ENCODE measurements around the gene ST3GAL6. TPM values are rescaled to one million over a fixed set of nuclear protein-coding genes. Genes with fewer than 3 reads are reported as not detected.

ST3GAL6 gene
- total and polyA plus RNA-seq, 4 donors, result 17.3 to 79.7 (median 29.4) TPM

GRCh38 chr3:98769448-98769847 is 6.3 kb downstream of the ST3GAL6 start:
- Histone ChIP-seq H3K27ac (ENCODE audit: low read depth in 1 of 2, low read length in 2 of 2) (no peak overlapping the region), H3K27me3 (ENCODE audit: control insufficient read depth in 4 of 4, insufficient read depth in 4 of 4, low read length in 3 of 4) (no peaks in the 10 kb centered on the region)
- no peak for DNase-seq (ENCODE audit: low spot score)

GRCh38 chr3:98770261-98771039 is 7.3 kb downstream of the ST3GAL6 start:
- Histone ChIP-seq H3K9ac (ENCODE audit: low read depth in 1 of 2, low read length in 2 of 2) (no peak overlapping the region), H3K4me1 (ENCODE audit: control insufficient read depth in 4 of 4, insufficient read depth in 4 of 4, low read length in 3 of 4) (peaks cover 0 to 7% (median 3%) of the 10 kb centered on the region in 4 donors), H3K27me3 (ENCODE audit: control insufficient read depth in 4 of 4, insufficient read depth in 4 of 4, low read length in 3 of 4) (no peaks in the 10 kb centered on the region), H3K9me3 (ENCODE audit: control insufficient read depth in 4 of 4, low read length in 3 of 4) (no peaks in the 10 kb centered on the region), H3K36me3 (ENCODE audit: control insufficient read depth in 4 of 4, insufficient read depth in 3 of 4, low read depth in 1 of 4, low read length in 3 of 4) (peaks cover 1 to 26% (median 5%) of the 10 kb centered on the region in 4 donors), H3K4me3 (ENCODE audit: low read depth in 1 of 3, low read length in 3 of 3) (no peak overlapping the region), H3K27ac (ENCODE audit: low read depth in 1 of 2, low read length in 2 of 2) (peak overlapping the region in 1 of 2 donors; percentile 29)
- 76% methylated on average over 8 of the region's 8 CpGs for WGBS
- no peak for DNase-seq (ENCODE audit: low spot score)
- TF ChIP-seq HNF4G (IDR thresholded peaks at IDR 0.05), result no peak
- no peak for TF ChIP-seq GABPA (IDR thresholded peaks at IDR 0.05 in 1 of 2, conservative IDR thresholded peaks at IDR 0.05 in 1 of 2)
- TF ChIP-seq REST (IDR thresholded peaks at IDR 0.05), result no peak
- TF ChIP-seq ZBTB33 (IDR thresholded peaks at IDR 0.05), result no peak

More at GRCh38 chr3:98769448-98769847, 6.3 kb downstream of the ST3GAL6 start:
- Histone ChIP-seq H3K9me3 (ENCODE audit: control insufficient read depth in 4 of 4, low read length in 3 of 4) (no peaks in the 10 kb centered on the region), H3K9ac (ENCODE audit: low read depth in 1 of 2, low read length in 2 of 2) (no peak overlapping the region), H3K36me3 (ENCODE audit: control insufficient read depth in 4 of 4, insufficient read depth in 3 of 4, low read depth in 1 of 4, low read length in 3 of 4) (peaks cover 1 to 21% (median 4%) of the 10 kb centered on the region in 4 donors), H3K4me1 (ENCODE audit: control insufficient read depth in 4 of 4, insufficient read depth in 4 of 4, low read length in 3 of 4) (peaks cover 0 to 10% (median 3%) of the 10 kb centered on the region in 4 donors), H3K4me3 (ENCODE audit: low read depth in 1 of 3, low read length in 3 of 3) (no peak overlapping the region)
- TF ChIP-seq RAD21 (IDR thresholded peaks at IDR 0.05) (no peak), YY1 (IDR thresholded peaks at IDR 0.05) (no peak), GABPA (IDR thresholded peaks at IDR 0.05 in 1 of 2, conservative IDR thresholded peaks at IDR 0.05 in 1 of 2) (no peak), RXRA (IDR thresholded peaks at IDR 0.05) (no peak), FOXA2 (IDR thresholded peaks at IDR 0.05) (no peak), HNF4G (IDR thresholded peaks at IDR 0.05) (no peak), ZBTB33 (IDR thresholded peaks at IDR 0.05) (no peak), TAF1 (conservative IDR thresholded peaks at IDR 0.05) (no peak), REST (IDR thresholded peaks at IDR 0.05) (no peak), ATF3 (IDR thresholded peaks at IDR 0.05) (no peak), NR2F2 (IDR thresholded peaks at IDR 0.05) (no peak), SP1 (IDR thresholded peaks at IDR 0.05) (no peak), EGR1 (IDR thresholded peaks at IDR 0.05; ENCODE audit: low read depth in 2 of 2) (no peak)

All from liver (tissue), 9 donors.